HG02798 (cell line): ENCODE measurements around the gene PRRT2.

Experiments used
- ATAC-seq: cut with Tn5 transposase; IDR thresholded peaks from one replicate; pipeline ENCODE4 v1.9.1; 2021; ENCODE audit warnings: mild to moderate bottlenecking; ENCODE audit not compliant: unreplicated experiment, poor library complexity

PRRT2 gene

GRCh38 chr16:29809850-29810698 lies 1.9 kb upstream of the PRRT2 start:
- no peak for ATAC-seq

DNA sequence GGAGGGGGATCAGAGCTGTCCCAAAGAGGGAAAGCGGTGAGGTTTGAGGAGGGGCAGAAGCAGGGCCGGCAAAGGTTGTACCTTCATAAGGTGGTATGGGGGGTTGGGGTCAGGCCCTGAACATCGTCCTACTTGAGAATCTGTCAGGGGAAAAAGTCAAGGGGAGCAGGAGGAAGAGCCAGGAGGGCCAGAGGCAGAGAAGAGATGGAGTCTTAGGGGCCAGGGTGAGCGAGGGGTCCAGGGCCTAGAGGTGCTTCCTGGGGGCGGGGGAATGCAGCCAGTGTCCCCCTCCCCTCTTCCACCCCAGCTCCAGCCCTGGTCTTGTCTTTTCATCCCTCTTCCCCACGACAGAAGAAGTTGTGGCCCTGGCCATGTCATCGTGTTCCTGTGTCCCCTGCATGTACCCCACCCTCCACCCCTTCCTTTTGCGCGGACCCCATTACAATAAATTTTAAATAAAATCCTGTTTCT lies 1.3 kb upstream of the PRRT2 start:
- ATAC-seq, result no peak

GRCh38 chr16:29811170-29811895 lies 660 bp upstream of the PRRT2 start:
- peak; percentile 39 for ATAC-seq

- no peak for ATAC-seq
Measured at GRCh38 chr16:29812754-29813643, 1.0 kb downstream of the PRRT2 start.

- ATAC-seq, result no peak
Measured at GRCh38 chr16:29813644-29814562, 1.9 kb downstream of the PRRT2 start.

DNA sequence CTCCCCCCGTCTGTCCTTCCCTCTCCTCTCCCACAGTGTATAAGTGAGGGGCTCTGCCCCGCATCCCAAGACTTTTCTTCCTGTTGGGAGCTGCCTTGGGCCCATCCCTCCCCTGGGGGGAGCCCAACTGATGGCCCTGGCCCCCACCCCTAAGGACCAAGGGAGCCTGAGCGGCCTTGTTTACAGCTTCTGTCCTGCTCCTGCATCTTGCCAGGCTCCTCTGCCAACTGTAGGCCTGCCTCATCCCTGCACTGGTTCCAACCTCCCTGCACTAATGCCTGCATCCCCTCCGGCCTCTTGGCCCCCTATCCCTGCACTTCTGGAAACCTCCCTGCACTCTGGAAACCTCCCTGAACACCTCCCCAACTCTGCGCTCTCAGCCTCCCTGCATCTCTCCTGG lies 2.6 kb downstream of the PRRT2 start:
- ATAC-seq, result no peak

- no peak for ATAC-seq
Measured at GRCh38 chr16:29815032-29815721, 3.2 kb downstream of the PRRT2 start.

DNA sequence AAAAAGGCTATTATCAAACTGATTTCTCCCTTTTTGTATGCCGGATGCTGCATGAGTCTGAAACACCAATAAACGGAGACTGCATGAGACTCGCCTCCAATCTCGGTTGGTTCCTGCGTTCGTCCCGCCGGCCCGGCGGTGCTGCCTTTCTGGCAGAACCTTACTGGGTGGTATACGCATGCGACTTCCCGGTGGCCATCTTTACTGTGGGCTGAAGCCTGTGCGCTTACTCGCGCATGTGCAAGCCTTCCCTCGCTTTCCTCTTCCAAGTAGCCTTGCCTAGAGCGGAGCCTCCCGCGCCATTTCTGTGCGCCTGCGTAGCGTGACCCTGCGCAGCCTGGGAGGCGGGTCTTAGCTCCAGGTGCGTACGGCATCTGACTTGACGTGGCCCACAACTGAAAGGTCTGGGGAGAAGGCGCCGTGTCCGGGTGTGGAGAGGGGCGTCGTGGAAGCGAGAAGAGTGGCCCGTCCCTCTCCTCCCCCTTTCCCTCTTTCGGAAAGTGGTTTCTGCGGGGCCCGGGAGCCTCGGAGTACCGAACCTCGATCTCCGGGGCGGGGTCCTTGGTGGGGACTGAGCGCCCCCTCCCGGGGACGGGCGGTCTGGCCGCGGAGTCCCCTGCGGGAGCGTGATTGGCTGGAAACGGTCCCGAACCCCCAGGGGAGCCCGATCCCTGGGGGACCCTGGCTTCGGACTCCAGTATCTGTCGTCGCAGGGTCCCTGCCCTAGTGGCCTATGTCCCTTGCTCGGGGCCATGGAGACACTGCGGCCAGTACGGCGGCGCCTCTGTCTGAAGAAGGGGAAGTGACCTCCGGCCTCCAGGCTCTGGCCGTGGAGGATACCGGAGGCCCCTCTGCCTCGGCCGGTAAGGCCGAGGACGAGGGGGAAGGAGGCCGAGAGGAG lies 4.0 kb downstream of the PRRT2 start, which contains the start of gene PAGR1:
PAGR1 (plus strand) TSS at position 360 of the 901 bp plus-strand sequence; CDS start at position 734, 374 bp downstream.
- ATAC-seq, result peak; percentile 76

GRCh38 chr16:29816694-29817441 lies 4.9 kb downstream of the PRRT2 start:
- peak; percentile 15 for ATAC-seq

- ATAC-seq, result no peak
Measured at GRCh38 chr16:29818082-29818481, 6.1 kb downstream of the PRRT2 start.

- ATAC-seq, result no peak
Measured at GRCh38 chr16:29819506-29819905, 7.5 kb downstream of the PRRT2 start.

DNA sequence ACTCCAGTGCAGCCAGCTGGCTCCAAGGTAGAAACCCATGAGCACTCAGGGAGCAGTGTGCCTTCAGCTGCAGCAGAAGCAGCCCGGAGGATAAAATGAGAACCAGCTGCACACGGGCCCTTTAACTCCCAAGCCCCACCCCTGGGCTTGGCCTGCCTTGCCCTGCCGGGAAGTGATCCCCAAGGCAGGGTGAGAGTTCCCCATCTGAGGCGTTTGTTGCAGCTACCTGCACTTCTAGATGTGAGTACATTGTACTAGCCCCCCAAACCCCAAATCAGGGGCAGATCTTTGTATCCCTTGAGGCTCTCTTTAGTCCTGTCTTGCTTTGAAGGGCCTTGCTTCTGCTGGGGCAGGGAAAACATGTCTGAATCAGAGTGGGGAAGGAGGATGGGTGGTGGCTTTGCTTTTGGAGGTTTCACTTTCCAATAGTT lies 8.3 kb downstream of the PRRT2 start, which contains the start of gene MVP:
MVP (plus strand) TSS at position 192 of the 431 bp plus-strand sequence. CDS start 10,088 bp downstream, outside the sequence.
- ATAC-seq, result no peak

DNA sequence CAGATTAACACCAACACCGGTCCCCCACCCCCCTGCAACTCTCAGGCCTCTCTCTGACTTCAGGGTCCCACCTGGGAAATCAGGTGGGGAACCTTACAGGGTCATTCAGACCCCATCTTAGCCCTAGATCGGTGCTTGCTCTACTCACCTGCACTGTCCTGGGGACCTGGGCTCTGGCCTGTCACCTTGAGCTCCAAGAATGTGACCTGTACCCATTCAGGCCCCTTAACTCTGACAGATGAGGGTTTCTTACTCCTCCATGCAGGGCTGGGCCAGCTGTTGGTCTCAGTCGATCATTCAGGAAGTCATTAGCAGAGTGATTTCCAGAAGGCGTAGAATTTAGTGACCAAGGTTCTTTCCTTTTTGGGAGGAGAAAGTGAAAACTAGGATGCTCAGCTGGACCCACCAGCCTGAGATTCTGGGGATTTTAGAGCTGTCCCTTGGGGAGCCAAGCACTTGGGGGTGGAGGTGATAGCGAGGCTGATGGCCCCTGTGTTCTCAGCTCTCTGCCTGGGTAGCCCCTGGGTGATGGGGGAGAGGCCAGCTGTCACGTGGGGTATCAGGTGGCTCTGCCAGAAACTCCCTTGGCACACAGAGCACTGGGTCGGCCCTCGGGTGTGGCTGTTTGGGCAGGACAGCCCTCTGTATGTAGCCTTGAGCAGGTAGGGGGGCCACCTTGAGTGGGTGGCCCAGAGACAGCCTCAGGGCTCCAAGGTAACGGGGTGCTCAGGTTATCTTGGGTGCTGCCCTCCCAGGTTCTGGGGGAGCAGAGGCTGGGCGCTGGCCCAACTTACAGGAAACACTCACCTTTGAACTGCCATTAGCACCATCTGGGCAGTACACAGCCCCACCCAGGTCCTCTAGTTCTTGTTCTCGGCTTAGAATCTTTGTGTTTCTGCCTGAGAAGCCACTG lies 9.0 kb downstream of the PRRT2 start:
- peak; percentile 47 for ATAC-seq

- ATAC-seq, result no peak
Measured at GRCh38 chr16:29821643-29822115, 9.7 kb downstream of the PRRT2 start.

GRCh38 chr16:29824589-29825144 lies 12.7 kb downstream of the PRRT2 start:
- ATAC-seq, result no peak
